Measurements from ENCODE around the gene SLC13A5. TPM values are rescaled to one million over a fixed set of nuclear protein-coding genes. Genes with fewer than 3 reads are reported as not detected.

SLC13A5 gene
- total and polyA plus RNA-seq, 10 of the 15 experiments (the other 5 are each of a cell fraction or from before 2014, with no cell fraction given) = 0.23 TPM; not detected in 9

DNA sequence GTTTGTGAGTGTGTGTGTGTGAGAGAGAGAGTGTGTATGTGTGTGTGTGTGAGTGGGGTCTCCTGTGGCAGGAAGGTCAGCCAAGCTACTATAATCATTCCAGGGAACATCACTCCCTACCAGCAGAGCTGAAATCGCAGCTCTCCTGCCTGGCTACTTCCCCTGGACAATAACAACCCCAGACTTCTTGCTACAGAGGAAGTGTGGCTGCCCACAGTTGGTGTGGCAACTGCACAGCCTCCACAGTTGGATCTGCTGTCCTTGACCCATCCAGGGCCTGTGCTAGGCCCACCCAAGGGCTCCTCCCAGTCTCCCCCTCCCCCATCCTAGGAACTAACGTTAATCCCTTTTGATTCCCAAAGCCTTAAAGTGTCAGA lies 1.5 kb downstream of the SLC13A5 start (continued):
- no peak for TF ChIP-seq RFX5 (IDR thresholded peaks at IDR 0.05; ENCODE audit: low read depth, low read length)
- TF ChIP-seq, protein P1, sequence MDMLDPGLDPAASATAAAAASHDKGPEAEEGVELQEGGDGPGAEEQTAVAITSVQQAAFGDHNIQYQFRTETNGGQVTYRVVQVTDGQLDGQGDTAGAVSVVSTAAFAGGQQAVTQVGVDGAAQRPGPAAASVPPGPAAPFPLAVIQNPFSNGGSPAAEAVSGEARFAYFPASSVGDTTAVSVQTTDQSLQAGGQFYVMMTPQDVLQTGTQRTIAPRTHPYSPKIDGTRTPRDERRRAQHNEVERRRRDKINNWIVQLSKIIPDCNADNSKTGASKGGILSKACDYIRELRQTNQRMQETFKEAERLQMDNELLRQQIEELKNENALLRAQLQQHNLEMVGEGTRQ (IDR thresholded peaks at IDR 0.05; ENCODE audit: borderline replicate concordance, low read depth, low read length) = no peak
- no peak for TF ChIP-seq SUZ12 (IDR thresholded peaks at IDR 0.05; ENCODE audit: unreplicated experiment)
- TF ChIP-seq SMC3 (IDR thresholded peaks at IDR 0.05; ENCODE audit: borderline replicate concordance, low read length) = no peak

DNA sequence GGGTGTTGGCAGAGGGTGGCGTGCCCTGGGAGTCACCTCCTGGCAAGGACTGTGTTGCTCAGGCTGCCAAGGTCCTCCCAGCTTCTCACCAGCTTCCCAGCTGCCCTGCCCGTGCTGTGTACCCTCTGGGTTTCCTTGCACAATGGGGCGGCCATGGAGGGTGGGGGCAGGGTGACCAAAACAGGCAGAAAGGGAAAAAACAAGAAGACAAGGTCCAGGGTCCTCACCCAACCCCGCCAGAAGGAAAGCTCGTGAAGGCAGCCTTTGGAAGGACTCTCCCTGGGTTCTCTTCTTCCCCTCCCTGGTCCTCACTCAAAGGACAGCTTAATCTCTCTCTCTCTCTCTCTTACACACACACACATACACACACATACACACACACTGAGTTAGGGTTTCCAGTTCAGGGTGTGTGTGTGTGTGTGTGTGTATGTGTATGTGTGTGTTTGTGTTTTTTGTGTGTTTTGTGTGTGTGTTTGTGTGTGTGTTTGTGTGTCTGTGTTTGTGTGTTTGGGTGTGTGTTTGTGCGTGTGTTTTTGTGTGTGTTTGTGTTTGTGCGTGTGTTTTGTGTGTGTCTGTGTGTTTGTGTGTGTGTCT lies 2.0 kb downstream of the SLC13A5 start:
- whole genome bisulfite sequencing (ENCODE audit: insufficient coverage, insufficient replicate concordance, low lambda C conversion rate, missing lambda C conversion rate) = 1% methylated on average over 7 of the region's 7 CpGs
- Histone ChIP-seq H3K9me3 (replicated peaks; ENCODE audit: control insufficient read depth, insufficient read depth, low read length) (no peaks in the 10 kb centered on the region; the same call in 2 of the 3 replicates), H3K36me3 (ENCODE audit: control insufficient read depth in 2 of 2, insufficient read depth in 2 of 2, low read length in 1 of 2) (no peaks in the 10 kb centered on the region), H2AFZ (ENCODE audit: control insufficient read depth, low read depth, low read length) (no peak overlapping the region), H3K27ac (ENCODE audit: control insufficient read depth, insufficient read depth) (no peak overlapping the region), H3K4me1 (ENCODE audit: control insufficient read depth, insufficient read depth, low read length) (no peaks in the 10 kb centered on the region), H3K4me3 (no peak overlapping the region), H4K20me1 (ENCODE audit: control insufficient read depth, insufficient read depth) (no peaks in the 10 kb centered on the region), H3K4me2 (ENCODE audit: control insufficient read depth, insufficient read depth) (no peak overlapping the region), H3K79me2 (ENCODE audit: control insufficient read depth, insufficient read depth, low read length) (no peaks in the 10 kb centered on the region), H3K27me3 (replicated peaks in 1 of 2; ENCODE audit: control insufficient read depth in 2 of 2, insufficient read depth in 2 of 2, low read length in 1 of 2) (peaks cover 4 to 8% of the 10 kb centered on the region in 2 experiments; a peak in 3 of 4 replicates), H3K9ac (ENCODE audit: control insufficient read depth, insufficient read depth, low read length) (no peak overlapping the region)
- DNase-seq (ENCODE audit: low read depth, low spot score) = no peak
- ChIA-PET SMC1A (ENCODE audit: uncharacterized antibody, unreplicated experiment) (no interaction called here), RAD21 (ENCODE audit: unreplicated experiment) (no interaction called here), CTCF (no interaction called here), POLR2A (no interaction called here)
- no peak for ATAC-seq
- no peak for TF ChIP-seq ESRRA (IDR thresholded peaks at IDR 0.05; ENCODE audit: low read length)
- TF ChIP-seq, protein P2, sequence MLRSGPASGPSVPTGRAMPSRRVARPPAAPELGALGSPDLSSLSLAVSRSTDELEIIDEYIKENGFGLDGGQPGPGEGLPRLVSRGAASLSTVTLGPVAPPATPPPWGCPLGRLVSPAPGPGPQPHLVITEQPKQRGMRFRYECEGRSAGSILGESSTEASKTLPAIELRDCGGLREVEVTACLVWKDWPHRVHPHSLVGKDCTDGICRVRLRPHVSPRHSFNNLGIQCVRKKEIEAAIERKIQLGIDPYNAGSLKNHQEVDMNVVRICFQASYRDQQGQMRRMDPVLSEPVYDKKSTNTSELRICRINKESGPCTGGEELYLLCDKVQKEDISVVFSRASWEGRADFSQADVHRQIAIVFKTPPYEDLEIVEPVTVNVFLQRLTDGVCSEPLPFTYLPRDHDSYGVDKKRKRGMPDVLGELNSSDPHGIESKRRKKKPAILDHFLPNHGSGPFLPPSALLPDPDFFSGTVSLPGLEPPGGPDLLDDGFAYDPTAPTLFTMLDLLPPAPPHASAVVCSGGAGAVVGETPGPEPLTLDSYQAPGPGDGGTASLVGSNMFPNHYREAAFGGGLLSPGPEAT (IDR thresholded peaks at IDR 0.05; ENCODE audit: low read depth) = no peak
- intact Hi-C loops (cut with micrococcal nuclease; ENCODE audit: unreplicated experiment) = no loop called here
- FAIRE-seq = no peak
- no TSS peak for BruUV-seq (replicated peaks)
- in situ Hi-C loops (cut with MboI) = no loop called here
